Measurements from ENCODE around the gene CEP112. TPM values are rescaled to one million over a fixed set of nuclear protein-coding genes. Genes with fewer than 3 reads are reported as not detected.

The CEP112 gene
- total RNA-seq, 1 experiment from 2014 or later: 5.4 TPM

- Mint-ChIP-seq H3K27me3 (ENCODE audit: unreplicated experiment) (peaks cover 9% of the 10 kb centered on the region), H3K4me1 (ENCODE audit: low read depth, unreplicated experiment) (no peaks in the 10 kb centered on the region), H3K27ac (ENCODE audit: unreplicated experiment) (no peak overlapping the region), H3K9me3 (ENCODE audit: low read depth, unreplicated experiment) (no peaks in the 10 kb centered on the region), H3K36me3 (ENCODE audit: insufficient read depth, unreplicated experiment) (no peaks in the 10 kb centered on the region), H3K4me3 (ENCODE audit: low read depth, unreplicated experiment) (no peak overlapping the region)
- CTCF ChIA-PET: no interaction called here
- BruUV-seq (replicated peaks): no TSS peak
- intact Hi-C loops (cut with micrococcal nuclease; ENCODE audit: unreplicated experiment): no loop called here
- TF ChIP-seq, protein P1, sequence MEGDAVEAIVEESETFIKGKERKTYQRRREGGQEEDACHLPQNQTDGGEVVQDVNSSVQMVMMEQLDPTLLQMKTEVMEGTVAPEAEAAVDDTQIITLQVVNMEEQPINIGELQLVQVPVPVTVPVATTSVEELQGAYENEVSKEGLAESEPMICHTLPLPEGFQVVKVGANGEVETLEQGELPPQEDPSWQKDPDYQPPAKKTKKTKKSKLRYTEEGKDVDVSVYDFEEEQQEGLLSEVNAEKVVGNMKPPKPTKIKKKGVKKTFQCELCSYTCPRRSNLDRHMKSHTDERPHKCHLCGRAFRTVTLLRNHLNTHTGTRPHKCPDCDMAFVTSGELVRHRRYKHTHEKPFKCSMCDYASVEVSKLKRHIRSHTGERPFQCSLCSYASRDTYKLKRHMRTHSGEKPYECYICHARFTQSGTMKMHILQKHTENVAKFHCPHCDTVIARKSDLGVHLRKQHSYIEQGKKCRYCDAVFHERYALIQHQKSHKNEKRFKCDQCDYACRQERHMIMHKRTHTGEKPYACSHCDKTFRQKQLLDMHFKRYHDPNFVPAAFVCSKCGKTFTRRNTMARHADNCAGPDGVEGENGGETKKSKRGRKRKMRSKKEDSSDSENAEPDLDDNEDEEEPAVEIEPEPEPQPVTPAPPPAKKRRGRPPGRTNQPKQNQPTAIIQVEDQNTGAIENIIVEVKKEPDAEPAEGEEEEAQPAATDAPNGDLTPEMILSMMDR (IDR thresholded peaks at IDR 0.05; ENCODE audit: unreplicated experiment): no peak
- DNase-seq: no peak
Observed at GRCh38 chr17:65865715-65866425, 326.1 kb downstream of the CEP112 start.

GRCh38 chr17:65864394-65864793 lies 327.5 kb downstream of the CEP112 start:
- CTCF ChIA-PET: no interaction called here
- intact Hi-C loops (cut with micrococcal nuclease; ENCODE audit: unreplicated experiment): no loop called here
- no peak overlapping the region for H3K27ac Mint-ChIP-seq (ENCODE audit: unreplicated experiment)

GRCh38 chr17:65857718-65858117 lies 334.2 kb downstream of the CEP112 start:
- H3K27me3 Mint-ChIP-seq (ENCODE audit: unreplicated experiment): no peaks in the 10 kb centered on the region
- no peaks in the 10 kb centered on the region for H3K9me3 Mint-ChIP-seq (ENCODE audit: low read depth, unreplicated experiment)
- no peak overlapping the region for H3K4me3 Mint-ChIP-seq (ENCODE audit: low read depth, unreplicated experiment)
- H3K36me3 Mint-ChIP-seq (ENCODE audit: insufficient read depth, unreplicated experiment): no peaks in the 10 kb centered on the region
- H3K27ac Mint-ChIP-seq (ENCODE audit: unreplicated experiment): no peak overlapping the region
- no TSS peak for BruUV-seq (replicated peaks)
- DNase-seq: no peak
- intact Hi-C loops (cut with micrococcal nuclease; ENCODE audit: unreplicated experiment): no loop called here
- H3K4me1 Mint-ChIP-seq (ENCODE audit: low read depth, unreplicated experiment): peaks cover 11% of the 10 kb centered on the region
- CTCF ChIA-PET: no interaction called here
- TF ChIP-seq, protein P1 (IDR thresholded peaks at IDR 0.05; ENCODE audit: unreplicated experiment): no peak

More at GRCh38 chr17:65864394-65864793, 327.5 kb downstream of the CEP112 start:
- H3K27me3 Mint-ChIP-seq (ENCODE audit: unreplicated experiment): peaks cover 9% of the 10 kb centered on the region
- H3K36me3 Mint-ChIP-seq (ENCODE audit: insufficient read depth, unreplicated experiment): no peaks in the 10 kb centered on the region
- no peak for DNase-seq
- no TSS peak for BruUV-seq (replicated peaks)
- no peaks in the 10 kb centered on the region for H3K4me1 Mint-ChIP-seq (ENCODE audit: low read depth, unreplicated experiment)
- H3K9me3 Mint-ChIP-seq (ENCODE audit: low read depth, unreplicated experiment): no peaks in the 10 kb centered on the region
- no peak overlapping the region for H3K4me3 Mint-ChIP-seq (ENCODE audit: low read depth, unreplicated experiment)
- TF ChIP-seq, protein P1 (IDR thresholded peaks at IDR 0.05; ENCODE audit: unreplicated experiment): no peak

- no peak overlapping the region for H3K4me3 Mint-ChIP-seq (ENCODE audit: low read depth, unreplicated experiment)
- intact Hi-C loops (cut with micrococcal nuclease; ENCODE audit: unreplicated experiment): no loop called here
- TF ChIP-seq, protein P1 (IDR thresholded peaks at IDR 0.05; ENCODE audit: unreplicated experiment): no peak
- no TSS peak for BruUV-seq (replicated peaks)
- H3K4me1 Mint-ChIP-seq (ENCODE audit: low read depth, unreplicated experiment): peaks cover 11% of the 10 kb centered on the region
- H3K36me3 Mint-ChIP-seq (ENCODE audit: insufficient read depth, unreplicated experiment): no peaks in the 10 kb centered on the region
- no peaks in the 10 kb centered on the region for H3K27me3 Mint-ChIP-seq (ENCODE audit: unreplicated experiment)
- CTCF ChIA-PET: no interaction called here
- H3K27ac Mint-ChIP-seq (ENCODE audit: unreplicated experiment): no peak overlapping the region
- no peak for DNase-seq
- H3K9me3 Mint-ChIP-seq (ENCODE audit: low read depth, unreplicated experiment): no peaks in the 10 kb centered on the region
Observed at GRCh38 chr17:65856865-65857264, 335.1 kb downstream of the CEP112 start.

Measured in Calu3 (cell line).